HG03025 (cell line): ENCODE results near the gene PAPPA.

Experiments
- ATAC-seq: cut with Tn5 transposase; IDR thresholded peaks from one replicate; pipeline ENCODE4 v1.9.1; 2021; ENCODE audit warnings: mild to moderate bottlenecking, moderate library complexity; ENCODE audit not compliant: unreplicated experiment, low FRiP score

PAPPA gene

GRCh38 chr9:116178481-116179211, 25.1 kb downstream of the PAPPA start:
- no peak for ATAC-seq

DNA sequence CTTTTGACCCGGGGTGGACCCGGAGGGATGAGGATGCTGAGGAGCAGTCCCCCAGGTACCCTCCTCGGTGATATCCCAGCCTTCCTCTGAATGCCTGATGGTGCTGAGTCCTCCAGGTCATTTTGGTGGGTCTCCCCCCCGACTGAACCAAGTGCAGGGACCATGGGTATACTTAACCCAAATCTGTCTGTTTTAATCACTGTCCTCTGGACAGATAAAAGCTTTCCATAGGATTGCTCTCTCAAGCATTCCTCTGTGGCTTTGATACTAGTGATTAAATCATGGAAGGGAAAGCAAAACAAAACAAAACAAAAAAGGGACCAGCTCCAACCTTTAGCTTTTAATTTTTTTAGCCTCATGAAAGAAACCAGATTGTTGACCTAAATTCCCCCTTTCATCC, 26.0 kb downstream of the PAPPA start:
- ATAC-seq: no peak

GRCh38 chr9:116181853-116182610, 28.4 kb downstream of the PAPPA start:
- no peak for ATAC-seq

- no peak for ATAC-seq
Observed at GRCh38 chr9:116182876-116183275, 29.3 kb downstream of the PAPPA start.

- no peak for ATAC-seq
Observed at GRCh38 chr9:116187570-116188170, 34.1 kb downstream of the PAPPA start.

- no peak for ATAC-seq
Observed at GRCh38 chr9:116189683-116190082, 36.1 kb downstream of the PAPPA start.

GRCh38 chr9:116190637-116191396, 37.2 kb downstream of the PAPPA start:
- no peak for ATAC-seq

DNA sequence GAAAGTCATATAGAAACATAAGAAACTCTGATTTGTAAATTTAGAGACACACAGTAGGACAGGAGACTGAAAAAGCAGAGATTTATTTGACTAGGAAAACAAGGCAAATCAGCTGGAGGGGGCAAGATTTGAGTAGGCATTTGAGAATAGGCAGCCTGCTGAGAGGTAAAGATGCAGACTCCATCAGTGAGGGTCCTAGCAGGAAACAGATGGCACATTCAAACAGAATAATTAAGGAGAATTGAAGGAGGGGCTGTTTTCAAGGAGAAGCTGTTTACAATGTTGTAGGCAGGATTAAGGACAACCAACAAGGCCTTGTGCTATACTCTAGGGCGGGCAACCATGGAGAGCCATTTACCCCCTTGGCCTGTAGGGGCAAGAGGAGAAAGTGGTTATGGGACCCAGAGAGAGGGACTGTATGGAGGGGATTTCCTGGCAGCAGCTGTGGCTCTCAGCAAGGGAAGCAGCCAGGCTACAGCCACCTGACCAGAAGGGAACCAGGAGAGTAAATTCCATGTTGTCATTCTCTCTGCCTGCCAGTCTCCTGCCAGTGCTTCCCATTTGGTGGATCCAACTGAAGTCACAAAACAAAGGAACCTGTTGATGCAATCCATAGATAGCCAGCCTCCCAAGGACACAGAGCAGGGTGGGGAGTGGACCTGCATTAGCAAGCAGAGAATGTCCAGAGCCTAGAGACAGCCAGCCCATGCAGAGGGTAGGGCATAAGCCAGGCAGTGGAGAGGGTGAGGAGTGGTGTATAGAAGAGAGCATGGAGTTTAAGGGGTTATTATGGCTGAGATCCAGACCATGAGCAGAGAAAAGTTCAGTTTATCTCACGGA, 38.2 kb downstream of the PAPPA start:
- no peak for ATAC-seq

DNA sequence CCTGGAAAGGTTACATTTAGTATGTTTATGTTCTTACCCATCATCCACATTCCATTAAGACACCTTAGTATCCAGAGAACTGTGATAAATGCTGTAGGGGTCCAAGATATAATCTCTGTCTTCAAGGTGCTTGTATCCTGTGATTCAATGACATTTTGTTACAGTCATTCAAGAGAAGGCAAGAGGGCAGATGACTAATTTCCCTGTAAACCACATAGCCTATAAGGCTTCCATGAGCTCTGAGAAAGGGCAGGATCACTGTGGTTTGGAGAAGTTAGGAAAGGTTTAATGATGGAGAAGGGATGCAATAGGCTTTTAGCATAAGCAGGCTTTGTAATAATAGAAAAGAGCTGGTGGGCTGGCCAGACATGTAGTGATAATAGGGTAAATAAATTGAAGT, 40.0 kb downstream of the PAPPA start:
- ATAC-seq: no peak

DNA sequence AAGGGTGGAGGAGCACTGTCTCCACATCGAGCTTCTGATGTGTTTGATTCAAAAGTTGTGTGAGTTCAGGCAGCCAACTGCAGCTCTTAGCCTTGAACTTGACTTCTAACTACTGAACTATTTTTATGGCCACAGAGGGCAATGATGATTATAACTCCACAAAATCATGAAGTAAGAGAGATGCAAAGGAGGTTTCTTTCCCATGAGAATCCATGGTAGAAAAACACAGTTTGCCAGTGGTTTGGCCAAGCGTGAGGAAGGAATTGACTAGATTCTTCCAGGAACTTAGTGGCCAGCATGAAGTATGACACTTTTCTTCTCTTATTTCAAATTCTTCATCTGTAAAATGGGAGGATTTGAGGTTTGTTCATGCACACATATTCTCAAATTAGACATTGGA, 43.2 kb downstream of the PAPPA start:
- no peak for ATAC-seq

DNA sequence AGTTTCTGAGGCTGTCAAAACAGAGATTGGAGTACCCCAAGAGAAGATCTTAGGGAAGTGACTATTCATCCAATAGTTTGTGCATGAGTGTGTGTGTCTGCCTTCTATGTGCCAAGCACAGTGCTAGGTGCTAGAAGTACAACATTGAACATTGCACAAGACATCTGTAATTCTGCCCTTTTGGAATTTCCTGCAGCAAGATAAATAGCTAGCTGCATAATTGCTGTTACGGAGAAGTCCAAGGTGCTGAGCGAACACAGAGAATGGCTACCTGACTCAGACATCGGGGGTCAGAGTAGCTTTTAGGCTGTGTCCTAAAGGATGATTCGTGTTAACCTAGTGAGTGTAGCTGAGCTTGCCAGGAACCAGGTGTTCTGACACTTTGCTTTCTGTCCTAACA, 44.8 kb downstream of the PAPPA start:
- no peak for ATAC-seq

DNA sequence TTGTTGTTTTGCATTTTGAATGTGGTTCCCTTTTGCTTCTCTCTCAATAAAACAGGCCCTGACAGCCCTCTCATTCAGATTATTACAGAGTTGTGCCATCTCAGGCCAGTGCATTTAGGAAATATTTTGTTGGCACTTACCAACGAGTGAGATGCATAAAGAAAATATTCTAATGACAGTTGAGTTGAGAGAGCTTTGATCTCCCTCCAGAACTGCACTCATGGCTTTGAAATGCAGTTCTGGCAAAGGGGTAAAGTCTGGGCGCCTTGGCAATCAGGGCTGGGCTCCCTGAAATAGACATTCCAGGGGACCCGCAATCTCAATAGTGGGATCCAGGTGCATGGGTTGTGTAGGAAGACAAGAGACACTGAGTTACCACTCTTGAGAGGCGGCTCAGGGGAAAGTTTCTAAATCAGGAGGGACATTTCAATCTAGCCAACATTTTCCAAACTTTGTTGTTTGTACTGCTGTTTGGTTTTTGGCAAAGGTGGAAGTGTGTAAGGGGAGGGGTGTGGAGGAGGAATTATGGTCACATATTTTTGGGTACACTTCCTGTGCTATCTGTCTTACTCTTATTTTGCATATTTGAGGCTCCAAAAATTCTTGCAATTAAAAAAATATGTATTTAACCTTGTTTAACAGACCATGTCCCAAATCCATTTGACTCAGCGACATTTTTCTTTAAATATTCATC, 48.8 kb downstream of the PAPPA start:
- ATAC-seq: no peak

DNA sequence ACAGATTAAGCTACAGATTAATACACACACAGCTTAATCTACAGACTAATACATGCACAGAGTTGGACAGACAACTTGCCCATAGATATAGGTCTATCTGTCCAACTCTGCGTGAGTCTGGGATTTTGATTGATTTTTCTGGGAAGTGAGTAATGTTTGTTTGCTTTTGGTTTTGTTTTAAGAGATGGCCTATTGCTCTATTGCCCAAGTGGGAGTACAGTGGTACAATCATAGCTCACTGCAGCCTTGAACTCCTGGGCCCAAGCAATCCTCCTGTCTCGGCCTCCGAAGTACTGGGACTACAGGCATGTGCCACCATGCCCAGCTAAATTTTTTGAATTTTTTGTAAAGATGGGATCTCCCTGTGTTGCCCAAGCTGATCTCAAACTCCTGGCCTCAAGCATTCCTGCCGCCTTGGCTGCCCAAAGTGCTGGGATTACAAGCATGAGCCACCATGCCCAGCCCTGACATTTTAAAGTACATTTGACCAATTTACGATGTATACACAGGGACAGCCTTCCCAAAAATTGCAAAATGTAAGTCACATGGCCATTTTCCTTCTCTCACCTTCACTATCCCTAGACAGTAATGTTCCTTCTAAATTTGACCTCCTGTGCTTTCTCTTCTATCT, 50.8 kb downstream of the PAPPA start:
- no peak for ATAC-seq

- no peak for ATAC-seq
Observed at GRCh38 chr9:116207371-116208111, 54.0 kb downstream of the PAPPA start.

DNA sequence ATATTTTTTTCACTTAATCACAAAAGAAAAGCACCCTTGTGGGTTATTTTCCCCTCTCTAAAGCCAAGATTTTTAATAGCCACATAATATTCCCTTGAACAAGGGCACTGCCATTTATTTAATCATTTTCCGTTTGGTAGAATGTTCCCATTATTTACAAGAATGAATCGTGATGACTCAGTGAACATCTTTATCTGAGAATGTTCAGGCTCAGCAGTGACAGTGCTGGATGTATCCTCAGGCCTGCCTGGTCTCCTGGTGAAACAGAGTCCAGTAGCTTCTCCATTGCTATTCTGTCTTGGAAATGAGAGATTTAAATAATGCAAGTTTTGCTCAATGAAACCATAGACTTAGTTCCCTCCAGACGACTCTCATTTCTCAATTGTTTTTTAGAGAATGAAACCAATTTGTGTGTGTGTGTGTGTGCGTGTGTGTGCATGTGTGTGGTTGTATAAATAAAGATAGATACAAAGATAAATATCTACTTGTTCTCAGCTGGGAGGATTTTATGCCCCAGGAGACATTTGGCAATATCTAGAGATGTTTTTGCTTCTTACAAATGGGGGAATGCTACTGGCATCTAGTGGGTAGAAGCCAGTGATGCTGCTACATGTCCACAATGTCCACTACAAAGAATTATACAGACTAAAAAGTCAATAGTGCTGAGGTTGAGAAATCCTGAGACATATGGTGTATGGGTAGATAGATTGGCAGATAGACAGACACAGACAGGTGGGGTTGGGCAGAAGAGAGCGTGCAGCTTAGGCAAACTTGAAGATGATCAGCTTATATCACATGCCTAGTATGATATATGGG, 55.0 kb downstream of the PAPPA start:
- no peak for ATAC-seq

GRCh38 chr9:116209414-116210116, 56.0 kb downstream of the PAPPA start:
- ATAC-seq: no peak
